Measurements from ENCODE around the gene ZPBP2.
"Not testable (repeated sequence)": the region's sequence is repeated elsewhere in the genome, so short reads cannot be mapped to it uniquely, and the experiment has no call there.

- TF ChIP-seq, protein P1, sequence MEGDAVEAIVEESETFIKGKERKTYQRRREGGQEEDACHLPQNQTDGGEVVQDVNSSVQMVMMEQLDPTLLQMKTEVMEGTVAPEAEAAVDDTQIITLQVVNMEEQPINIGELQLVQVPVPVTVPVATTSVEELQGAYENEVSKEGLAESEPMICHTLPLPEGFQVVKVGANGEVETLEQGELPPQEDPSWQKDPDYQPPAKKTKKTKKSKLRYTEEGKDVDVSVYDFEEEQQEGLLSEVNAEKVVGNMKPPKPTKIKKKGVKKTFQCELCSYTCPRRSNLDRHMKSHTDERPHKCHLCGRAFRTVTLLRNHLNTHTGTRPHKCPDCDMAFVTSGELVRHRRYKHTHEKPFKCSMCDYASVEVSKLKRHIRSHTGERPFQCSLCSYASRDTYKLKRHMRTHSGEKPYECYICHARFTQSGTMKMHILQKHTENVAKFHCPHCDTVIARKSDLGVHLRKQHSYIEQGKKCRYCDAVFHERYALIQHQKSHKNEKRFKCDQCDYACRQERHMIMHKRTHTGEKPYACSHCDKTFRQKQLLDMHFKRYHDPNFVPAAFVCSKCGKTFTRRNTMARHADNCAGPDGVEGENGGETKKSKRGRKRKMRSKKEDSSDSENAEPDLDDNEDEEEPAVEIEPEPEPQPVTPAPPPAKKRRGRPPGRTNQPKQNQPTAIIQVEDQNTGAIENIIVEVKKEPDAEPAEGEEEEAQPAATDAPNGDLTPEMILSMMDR (IDR thresholded peaks at IDR 0.05; ENCODE audit: low read depth, low read length): not testable (repeated sequence)
- not testable (repeated sequence) for TF ChIP-seq POLR2A (IDR thresholded peaks at IDR 0.05; ENCODE audit: extremely low read depth, insufficient read length)
Measured at GRCh38 chr17:39850186-39850585, 17.8 kb upstream of the ZPBP2 start.
